GM23248 (cell line): ENCODE measurements around the gene CYP4F12.

Source experiments
- EZH2 ChIP-seq: fragments of 200-600 bp; sonication (generic); IDR thresholded peaks from 2 replicates; pipeline ENCODE4 v1.6.1; 2018; ENCODE audit warnings: antibody characterized with exemption, mild to moderate bottlenecking; ENCODE audit not compliant: insufficient read depth, poor library complexity, severe bottlenecking
- EZH2phosphoT487 ChIP-seq: fragments of 200-600 bp; sonication (generic); IDR thresholded peaks from 2 replicates; pipeline ENCODE4 v1.6.1; 2018; ENCODE audit warnings: antibody characterized with exemption, moderate library complexity, mild to moderate bottlenecking, low read depth; ENCODE audit not compliant: insufficient read depth

DNA sequence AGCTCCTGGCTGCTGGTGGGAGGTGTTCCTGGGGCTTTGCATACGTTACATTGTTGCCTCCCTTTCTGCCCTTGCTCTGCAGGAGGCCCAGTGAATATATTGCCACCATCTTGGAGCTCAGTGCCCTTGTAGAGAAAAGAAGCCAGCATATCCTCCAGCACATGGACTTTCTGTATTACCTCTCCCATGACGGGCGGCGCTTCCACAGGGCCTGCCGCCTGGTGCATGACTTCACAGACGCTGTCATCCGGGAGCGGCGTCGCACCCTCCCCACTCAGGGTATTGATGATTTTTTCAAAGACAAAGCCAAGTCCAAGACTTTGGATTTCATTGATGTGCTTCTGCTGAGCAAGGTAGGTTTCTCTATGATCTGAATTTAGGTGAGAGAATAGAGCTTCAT is 10.5 kb downstream of the CYP4F12 start:
- no peak for TF ChIP-seq EZH2
- TF ChIP-seq EZH2phosphoT487 = no peak
